Fibroblast of mammary gland (primary cell): ENCODE data around the gene SERINC2.

Source experiments
- DNase-seq: peaks from one replicate; pipeline ENCODE4 v3.0.0-alpha.2; 2010; ENCODE audit warnings: low read depth
- H3K4me3 ChIP-seq: 2 replicates; pipeline ENCODE4 v1.5.1; 2011; ENCODE audit warnings: low read depth, mild to moderate bottlenecking, low read length, moderate library complexity; ENCODE audit not compliant: control insufficient read depth
- CTCF ChIP-seq: conservative IDR thresholded peaks from 2 replicates; pipeline ENCODE4 v1.5.1; 2011; ENCODE audit warnings: low read depth, low read length, inconsistent platforms; ENCODE audit not compliant: control insufficient read depth, insufficient read depth

The SERINC2 gene

GRCh38 chr1:31376375-31377134 lies 36.5 kb upstream of the SERINC2 start:
- H3K4me3 ChIP-seq, result no peak overlapping the region
- DNase-seq, result peak; percentile 99

GRCh38 chr1:31377364-31377863 lies 35.6 kb upstream of the SERINC2 start:
- no peak overlapping the region for H3K4me3 ChIP-seq
- no peak for DNase-seq
- TF ChIP-seq CTCF, result no peak

More at GRCh38 chr1:31376375-31377134, 36.5 kb upstream of the SERINC2 start:
- TF ChIP-seq CTCF, result no peak

GRCh38 chr1:31378001-31378400 lies 35.0 kb upstream of the SERINC2 start:
- no peak for DNase-seq
- no peak for TF ChIP-seq CTCF
- H3K4me3 ChIP-seq, result no peak overlapping the region

- H3K4me3 ChIP-seq, result no peak overlapping the region
- TF ChIP-seq CTCF, result no peak
- no peak for DNase-seq
Observed at GRCh38 chr1:31380181-31380580, 32.8 kb upstream of the SERINC2 start.

GRCh38 chr1:31381394-31382294 lies 31.4 kb upstream of the SERINC2 start:
- no peak for TF ChIP-seq CTCF
- no peak overlapping the region for H3K4me3 ChIP-seq
- peak; percentile 90 for DNase-seq

- no peak for DNase-seq
- TF ChIP-seq CTCF, result no peak
- no peak overlapping the region for H3K4me3 ChIP-seq
Observed at GRCh38 chr1:31382379-31382989, 30.5 kb upstream of the SERINC2 start.
